ENCODE data around the gene IRAG1. TPM values are rescaled to one million over a fixed set of nuclear protein-coding genes. Genes with fewer than 3 reads are reported as not detected.

Gene IRAG1
- total RNA-seq, 4 donors from 2014 or later: 5.5 to 18.3 (median 10.5) TPM

DNA sequence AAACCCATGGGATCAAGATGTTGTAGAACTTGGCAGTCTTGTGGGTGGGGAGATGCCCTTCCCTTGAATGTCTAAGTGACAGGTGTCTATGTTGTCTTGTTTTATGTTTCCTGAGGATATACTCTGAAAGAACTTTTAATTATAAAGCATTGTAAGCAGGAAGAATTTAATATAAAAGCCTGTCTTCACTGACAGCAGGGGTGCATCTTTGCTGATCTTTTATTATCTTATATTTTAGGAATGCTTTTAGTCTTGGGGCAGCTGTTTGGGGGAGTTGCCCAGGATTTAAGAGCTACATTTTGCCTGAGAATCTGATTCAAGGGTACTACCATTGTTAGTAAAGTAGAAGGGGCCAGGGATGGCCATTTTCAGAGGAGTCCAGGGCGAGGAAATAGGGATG, 43.4 kb downstream of the IRAG1 start:
- TF ChIP-seq, protein P1, sequence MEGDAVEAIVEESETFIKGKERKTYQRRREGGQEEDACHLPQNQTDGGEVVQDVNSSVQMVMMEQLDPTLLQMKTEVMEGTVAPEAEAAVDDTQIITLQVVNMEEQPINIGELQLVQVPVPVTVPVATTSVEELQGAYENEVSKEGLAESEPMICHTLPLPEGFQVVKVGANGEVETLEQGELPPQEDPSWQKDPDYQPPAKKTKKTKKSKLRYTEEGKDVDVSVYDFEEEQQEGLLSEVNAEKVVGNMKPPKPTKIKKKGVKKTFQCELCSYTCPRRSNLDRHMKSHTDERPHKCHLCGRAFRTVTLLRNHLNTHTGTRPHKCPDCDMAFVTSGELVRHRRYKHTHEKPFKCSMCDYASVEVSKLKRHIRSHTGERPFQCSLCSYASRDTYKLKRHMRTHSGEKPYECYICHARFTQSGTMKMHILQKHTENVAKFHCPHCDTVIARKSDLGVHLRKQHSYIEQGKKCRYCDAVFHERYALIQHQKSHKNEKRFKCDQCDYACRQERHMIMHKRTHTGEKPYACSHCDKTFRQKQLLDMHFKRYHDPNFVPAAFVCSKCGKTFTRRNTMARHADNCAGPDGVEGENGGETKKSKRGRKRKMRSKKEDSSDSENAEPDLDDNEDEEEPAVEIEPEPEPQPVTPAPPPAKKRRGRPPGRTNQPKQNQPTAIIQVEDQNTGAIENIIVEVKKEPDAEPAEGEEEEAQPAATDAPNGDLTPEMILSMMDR (IDR thresholded peaks at IDR 0.05; ENCODE audit: low read depth): no peak

DNA sequence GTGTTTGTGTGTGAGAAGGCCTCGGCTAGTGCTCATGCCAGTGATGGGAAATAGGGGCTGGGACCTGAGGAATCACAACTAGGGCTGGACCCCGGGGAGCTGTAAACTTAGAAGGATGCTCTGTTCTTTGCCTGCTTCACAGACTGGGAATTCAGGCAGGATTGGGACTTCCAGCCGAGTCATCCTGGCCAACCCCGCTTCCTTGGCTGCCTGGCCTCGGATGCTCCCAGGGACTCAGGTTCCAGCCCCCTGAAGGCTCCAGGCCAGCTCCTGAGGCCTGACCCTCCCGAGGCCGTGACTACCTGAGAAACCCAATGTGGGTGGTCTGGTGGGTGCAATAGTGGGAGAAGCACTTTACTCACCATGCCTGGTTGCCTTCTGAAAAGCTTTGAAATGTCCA, 44.7 kb downstream of the IRAG1 start:
- TF ChIP-seq, protein P1 (IDR thresholded peaks at IDR 0.05; ENCODE audit: low read depth): no peak

DNA sequence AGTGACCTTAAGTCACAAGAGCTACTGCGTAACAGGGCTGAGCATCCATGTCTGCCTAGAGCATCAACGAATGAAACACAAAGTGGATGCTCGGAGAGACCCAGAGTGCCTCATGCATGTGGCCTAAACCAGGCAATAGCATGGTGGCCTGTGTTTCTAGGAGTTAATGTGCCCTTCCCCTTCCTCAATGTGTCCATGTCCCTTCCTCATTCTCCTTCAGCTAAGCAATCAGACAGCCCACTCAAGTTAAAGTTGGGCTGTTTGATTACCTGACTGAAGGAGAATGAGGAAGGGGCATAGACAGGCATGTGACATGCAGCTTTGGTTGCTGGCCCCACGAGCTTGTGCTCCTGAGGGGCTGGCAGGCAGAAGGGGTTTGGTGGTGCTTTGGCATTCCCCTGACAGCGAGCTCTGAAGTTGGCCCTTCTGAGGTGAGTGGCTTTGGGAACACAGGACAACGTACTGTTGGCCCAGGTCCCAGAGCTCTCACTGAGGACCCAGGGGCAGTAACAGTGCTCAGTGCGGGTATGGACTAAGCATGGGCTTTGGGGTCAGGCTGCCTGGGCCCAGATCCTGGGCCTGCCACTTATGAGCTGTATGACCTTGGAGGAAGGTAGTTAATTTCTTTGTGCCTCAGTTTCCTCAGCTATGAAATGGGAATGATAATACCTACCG, 46.7 kb downstream of the IRAG1 start:
- TF ChIP-seq, protein P1 (IDR thresholded peaks at IDR 0.05; ENCODE audit: low read depth): no peak

DNA sequence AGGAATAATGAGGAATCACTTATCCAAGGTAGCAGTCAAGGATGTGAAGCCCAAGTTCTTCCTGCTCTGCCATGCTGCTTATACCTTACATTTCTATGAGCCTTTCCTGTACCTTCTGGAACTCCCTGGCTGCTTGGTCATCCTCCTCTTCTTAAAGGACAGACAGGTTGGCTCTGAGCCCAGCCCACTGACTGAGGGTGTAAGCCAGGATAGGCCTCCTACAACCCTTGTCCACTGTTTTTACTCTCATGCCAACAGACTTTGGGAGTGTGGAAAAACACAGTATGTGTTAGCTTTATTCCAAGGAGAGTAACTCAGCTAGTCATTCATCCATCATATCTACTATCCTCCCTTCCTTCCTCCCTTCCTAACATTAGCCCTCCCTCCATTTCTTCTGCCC, 47.5 kb downstream of the IRAG1 start:
- TF ChIP-seq, protein P1 (IDR thresholded peaks at IDR 0.05; ENCODE audit: low read depth): no peak

DNA sequence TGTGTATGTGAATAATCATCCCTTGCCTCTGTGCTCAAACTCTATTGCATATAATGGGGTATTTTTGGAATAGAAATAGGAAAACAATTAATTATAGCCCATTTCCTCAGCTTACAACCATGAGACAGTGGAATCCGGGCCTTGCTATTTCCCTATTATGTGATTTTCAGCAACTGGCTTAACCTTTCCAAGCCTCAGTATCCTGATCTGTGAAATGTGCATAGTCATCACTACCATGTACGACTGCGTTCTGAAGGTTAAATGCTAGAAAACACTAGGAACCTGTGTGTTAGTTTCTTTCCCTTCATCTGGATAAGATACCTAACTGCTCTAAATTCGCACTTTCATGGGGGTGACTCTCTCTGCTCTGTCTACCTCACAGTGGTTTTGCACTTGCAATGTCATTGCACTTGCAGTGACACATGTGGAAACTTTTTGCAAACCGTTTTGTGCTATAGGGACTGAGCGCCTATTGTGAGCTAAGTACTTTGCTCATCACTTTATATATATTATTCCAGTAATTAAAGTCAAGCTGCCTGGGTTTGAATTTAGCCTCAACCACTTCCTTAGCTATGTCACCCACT, 48.3 kb downstream of the IRAG1 start:
- TF ChIP-seq, protein P1 (IDR thresholded peaks at IDR 0.05; ENCODE audit: low read depth): no peak

Small RNAs within 50 kb of the gene (small RNA-seq; reads per million reads assigned to genes)
- 0.49 reads per million for gene RF00019

Other genes with a start within 250 kb of the IRAG1 start
- 10 to 100 TPM in 2 of 4 donors, 1 to 10 TPM in 2; 7.7 to 18.4 (median 9.8) TPM for gene AMPD3, start 238.5 kb downstream of the IRAG1 start, total RNA-seq
- gene RNF141, start 152.6 kb downstream of the IRAG1 start, total RNA-seq: 10 to 100 TPM; 39.0 to 68.3 (median 59.7) TPM
- 100 to 1,000 TPM; 110 to 428 (median 207) TPM for gene LYVE1, start 125.1 kb downstream of the IRAG1 start, total RNA-seq
- gene CTR9, start 57.5 kb upstream of the IRAG1 start, total RNA-seq: 10 to 100 TPM; 20.3 to 28.7 (median 22.7) TPM
- 100 to 1,000 TPM; 316 to 656 (median 355) TPM for gene EIF4G2, start 115.2 kb upstream of the IRAG1 start, total RNA-seq
- 10 to 100 TPM; 24.9 to 34.9 (median 30.5) TPM for gene ZBED5, start 164.3 kb upstream of the IRAG1 start, total RNA-seq

Measured in subcutaneous adipose tissue (tissue), 4 donors.